Right kidney (tissue), 1 donor: Measurements from ENCODE around the gene CNN2.
A peak's percentile ranks its signal among the peaks of the same experiment; 100 is the strongest.

Source experiments
- DNase-seq: peaks from one replicate; pipeline ENCODE4 v3.0.0-alpha.2; 2016

Gene CNN2

GRCh38 chr19:993831-994393 is 32.5 kb upstream of the CNN2 start:
- no peak for DNase-seq

- no peak for DNase-seq
Measured at GRCh38 chr19:994516-994915, 31.9 kb upstream of the CNN2 start.

GRCh38 chr19:995051-995827 is 31.2 kb upstream of the CNN2 start:
- no peak for DNase-seq

- DNase-seq, result peak; percentile 69
Measured at GRCh38 chr19:996051-996838, 30.2 kb upstream of the CNN2 start.

- DNase-seq, result no peak
Measured at GRCh38 chr19:998064-998463, 28.3 kb upstream of the CNN2 start.

GRCh38 chr19:999379-999719 is 27.1 kb upstream of the CNN2 start:
- DNase-seq, result no peak

- no peak for DNase-seq
Measured at GRCh38 chr19:1000095-1000494, 26.3 kb upstream of the CNN2 start, which contains the start of gene GRIN3B. TSS of gene GRIN3B (plus strand) at chr19:1000419. CDS start at chr19:1000438, 19 bp downstream.

GRCh38 chr19:1000591-1001537 is 25.5 kb upstream of the CNN2 start:
- DNase-seq, result no peak

- DNase-seq, result no peak
Measured at GRCh38 chr19:1001538-1002166, 24.8 kb upstream of the CNN2 start.

GRCh38 chr19:1002600-1002999 is 23.8 kb upstream of the CNN2 start:
- DNase-seq, result no peak

GRCh38 chr19:1003283-1003682 is 23.1 kb upstream of the CNN2 start:
- no peak for DNase-seq

- DNase-seq, result no peak
Measured at GRCh38 chr19:1004204-1004802, 22.1 kb upstream of the CNN2 start.

GRCh38 chr19:1004803-1005664 is 21.4 kb upstream of the CNN2 start:
- DNase-seq, result no peak

GRCh38 chr19:1006711-1007398 is 19.6 kb upstream of the CNN2 start:
- DNase-seq, result no peak

- no peak for DNase-seq
Measured at GRCh38 chr19:1007399-1008251, 18.8 kb upstream of the CNN2 start.

- DNase-seq, result no peak
Measured at GRCh38 chr19:1008268-1009040, 18.0 kb upstream of the CNN2 start.

- DNase-seq, result no peak
Measured at GRCh38 chr19:1009041-1009980, 17.1 kb upstream of the CNN2 start.
